HFFc6 (cell line): ENCODE measurements around the gene GFPT2. TPM values are rescaled to one million over a fixed set of nuclear protein-coding genes. Genes with fewer than 3 reads are reported as not detected.

ENCODE experiments used
- DNase-seq: peaks from one replicate; pipeline ENCODE4 v3.0.0-alpha.2; 2018
- H3K27ac Mint-ChIP-seq: 2 replicates; pipeline ENCODE4 v1.8.0; 2020; ENCODE audit warnings: mild to moderate bottlenecking, mixed read lengths
- H3K27me3 Mint-ChIP-seq: 2 replicates; pipeline ENCODE4 v1.8.0; 2021; ENCODE audit warnings: mild to moderate bottlenecking, moderate library complexity, mixed read lengths; ENCODE audit not compliant: insufficient read depth
- H3K36me3 Mint-ChIP-seq: 2 replicates; pipeline ENCODE4 v1.8.0; 2021; ENCODE audit warnings: low read depth, mixed read lengths
- H3K4me1 Mint-ChIP-seq: 2 replicates; pipeline ENCODE4 v1.8.0; 2020; ENCODE audit warnings: low read depth, mixed read lengths
- H3K4me3 Mint-ChIP-seq: 2 replicates; pipeline ENCODE4 v1.8.0; 2020; ENCODE audit warnings: mild to moderate bottlenecking, moderate library complexity, mixed read lengths
- H3K9me3 Mint-ChIP-seq: 2 replicates; pipeline ENCODE4 v1.8.0; 2020; ENCODE audit warnings: mild to moderate bottlenecking, mixed read lengths
- CTCF ChIP-seq: fragments of 200-600 bp; sonication (generic); IDR thresholded peaks from 2 replicates; pipeline ENCODE4 v1.5.0; 2021; ENCODE audit warnings: antibody characterized with exemption, mild to moderate bottlenecking
- total RNA-seq, 6 experiments: library from RNA; stranded (reverse); fragmentation: NEBNext Ultra II Directional; extraction: Animal tissue kit (Norgen Biotek cat#: 25700); gene quantifications; 2 replicates in 1 of 6; 3 replicates in 5 of 6; pipeline ENCODE4 v1.2.3, GENCODE V29; 2021

Gene GFPT2
- total RNA-seq, 6 experiments from 2014 or later, result 0.54 to 3.8 (median 1.1) TPM

- no peak for DNase-seq
- Mint-ChIP-seq H3K4me1 (no peaks in the 10 kb centered on the region), H3K27me3 (peaks cover 5% of the 10 kb centered on the region), H3K36me3 (peaks cover 97% of the 10 kb centered on the region), H3K9me3 (peaks cover 97% of the 10 kb centered on the region), H3K27ac (no peak overlapping the region), H3K4me3 (no peak overlapping the region)
- no peak for TF ChIP-seq CTCF
These were observed 99.9 kb downstream of the GFPT2 start for GRCh38 chr5:180253036-180253824.

- Mint-ChIP-seq H3K4me3 (no peak overlapping the region), H3K27me3 (peaks cover 5% of the 10 kb centered on the region), H3K4me1 (no peaks in the 10 kb centered on the region), H3K9me3 (peaks cover 95% of the 10 kb centered on the region), H3K27ac (no peak overlapping the region), H3K36me3 (peaks cover 97% of the 10 kb centered on the region)
- no peak for TF ChIP-seq CTCF
- no peak for DNase-seq
These were observed 101.2 kb downstream of the GFPT2 start for GRCh38 chr5:180251887-180252286.

- H3K27me3 Mint-ChIP-seq, result peaks cover 5% of the 10 kb centered on the region
- no peak for TF ChIP-seq CTCF
- H3K4me1 Mint-ChIP-seq, result no peaks in the 10 kb centered on the region
- H3K9me3 Mint-ChIP-seq, result peaks cover 93% of the 10 kb centered on the region
- H3K36me3 Mint-ChIP-seq, result peaks cover 100% of the 10 kb centered on the region
- no peak overlapping the region for H3K27ac Mint-ChIP-seq
- H3K4me3 Mint-ChIP-seq, result no peak overlapping the region
- no peak for DNase-seq
These were observed 102.0 kb downstream of the GFPT2 start for GRCh38 chr5:180251141-180251540.

Other genes with a start within 250 kb of the GFPT2 start
- gene RASGEF1C, start 144.1 kb downstream of the GFPT2 start, total RNA-seq, result not detected
- gene MAPK9, start 61.3 kb downstream of the GFPT2 start, total RNA-seq, result 10 to 100 TPM; 30.3 to 35.8 (median 33.6) TPM
- gene CNOT6, start 141.0 kb upstream of the GFPT2 start, total RNA-seq, result 10 to 100 TPM; 17.0 to 20.8 (median 17.6) TPM
- gene SCGB3A1, start 238.2 kb upstream of the GFPT2 start, total RNA-seq, result not detected